HG03520 (cell line): ENCODE measurements around the gene AFF3.
"Not testable (repeated sequence)": the region's sequence is repeated elsewhere in the genome, so short reads cannot be mapped to it uniquely, and the experiment has no call there.

ENCODE experiments used
- ATAC-seq: cut with Tn5 transposase; IDR thresholded peaks from one replicate; pipeline ENCODE4 v1.9.1; 2021; ENCODE audit warnings: mild to moderate bottlenecking, moderate library complexity; ENCODE audit not compliant: unreplicated experiment

AFF3 gene

DNA sequence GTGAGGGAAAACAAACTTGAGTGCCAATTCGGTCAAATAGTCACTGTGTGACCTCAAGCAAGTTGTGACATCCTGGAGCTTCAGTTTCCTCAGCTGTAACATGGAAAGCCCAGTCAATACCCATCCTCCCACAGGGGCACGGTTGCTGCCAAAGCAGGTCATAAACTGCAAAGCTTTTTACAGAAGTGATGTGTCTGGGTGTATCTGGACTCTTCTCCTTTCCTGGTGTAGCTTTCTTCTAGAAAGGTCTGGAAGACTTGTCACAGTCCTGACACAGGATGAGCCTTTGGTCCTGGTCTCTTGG is 4.2 kb upstream of the AFF3 start:
- no peak for ATAC-seq

DNA sequence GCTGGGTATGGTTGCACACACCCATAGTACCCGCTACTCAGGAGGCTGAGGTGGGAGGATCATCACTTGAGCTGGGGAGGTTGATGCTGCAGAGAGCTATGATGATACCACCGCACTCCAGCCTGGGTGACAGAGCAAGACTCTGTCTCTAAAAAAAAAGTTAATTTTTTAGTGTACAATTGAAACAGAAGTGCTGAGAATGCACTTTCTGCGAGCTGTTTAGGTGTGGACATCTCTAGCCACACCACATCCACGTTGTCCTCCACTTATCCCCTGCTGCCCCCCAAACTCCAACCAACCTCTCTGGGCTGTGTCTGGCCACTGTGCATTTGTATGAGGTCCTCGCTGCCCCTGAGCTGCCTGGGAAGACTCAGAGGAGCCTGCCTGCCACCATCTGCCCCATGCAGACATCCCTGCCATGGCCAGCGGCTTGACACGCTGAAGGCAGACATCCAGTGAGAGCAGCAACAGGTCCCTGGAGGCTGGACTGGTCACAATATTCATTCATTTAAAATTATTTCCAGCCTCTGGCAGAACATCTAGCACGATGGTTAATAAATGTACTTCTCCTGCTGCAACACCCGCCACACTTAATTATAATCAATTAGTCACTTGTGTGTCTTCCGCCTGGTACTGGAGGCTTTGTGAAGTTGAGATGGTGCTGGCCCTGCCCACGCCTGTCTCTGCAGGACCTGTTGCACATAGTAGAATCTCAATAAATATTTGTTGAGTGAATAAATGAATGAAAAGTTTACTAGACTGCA is 3.7 kb upstream of the AFF3 start:
- ATAC-seq: no peak

DNA sequence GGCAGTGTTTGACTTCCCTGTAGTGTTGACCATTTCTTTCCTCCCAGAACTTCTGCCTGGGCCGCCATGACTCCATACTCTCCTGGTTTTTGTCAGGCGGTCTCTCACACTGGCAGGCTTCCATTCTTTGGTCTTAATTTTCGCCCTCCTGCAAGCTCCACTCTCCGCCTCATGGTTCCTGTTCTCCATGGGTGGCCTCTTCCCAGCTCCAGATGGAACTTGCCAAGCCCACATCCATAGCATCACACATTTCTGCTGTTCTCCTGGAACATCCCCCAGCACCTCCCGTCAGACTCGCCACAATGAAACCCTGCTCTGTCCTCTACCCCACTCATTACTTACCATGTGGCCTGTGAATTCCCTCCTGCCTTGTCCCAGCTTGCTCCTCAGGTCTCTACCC is 896 bp upstream of the AFF3 start:
- ATAC-seq: no peak

DNA sequence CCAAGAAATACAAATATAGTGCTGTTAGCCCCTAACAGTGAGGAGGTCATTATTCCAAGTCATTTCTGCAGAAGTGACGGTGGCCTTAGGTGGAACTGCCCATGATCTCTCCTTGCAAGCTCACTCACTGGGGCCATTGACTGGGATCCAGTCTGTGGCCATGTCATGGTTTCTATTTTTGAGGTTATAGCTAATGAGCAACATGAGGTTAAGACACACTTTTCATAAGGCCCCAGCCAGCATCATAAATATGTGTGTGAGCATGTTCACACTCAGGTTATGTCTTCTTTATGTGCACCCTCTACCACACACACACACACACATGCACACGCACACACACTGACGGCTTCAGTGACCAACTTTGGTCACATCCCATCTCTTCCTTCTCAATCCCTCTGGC is 484 bp downstream of the AFF3 start:
- no peak for ATAC-seq

DNA sequence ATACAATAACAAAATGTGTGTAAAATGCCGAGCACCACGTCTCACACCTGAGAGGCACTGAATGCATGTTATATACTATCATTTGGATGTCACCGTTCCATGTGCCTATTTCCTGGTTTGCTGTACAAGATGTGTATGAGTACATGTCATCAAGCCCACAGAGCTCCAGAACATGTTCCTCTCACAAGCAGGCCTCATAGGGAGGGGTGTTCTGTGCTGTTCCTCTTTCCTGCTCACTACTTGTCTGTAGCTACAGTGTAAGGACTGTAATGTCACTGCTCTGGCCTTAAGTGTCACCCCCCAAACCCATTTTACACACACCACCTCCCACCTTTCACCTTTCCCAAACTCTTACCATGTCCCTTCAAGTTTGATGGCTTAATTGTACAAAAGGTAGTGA is 1.8 kb downstream of the AFF3 start:
- no peak for ATAC-seq

DNA sequence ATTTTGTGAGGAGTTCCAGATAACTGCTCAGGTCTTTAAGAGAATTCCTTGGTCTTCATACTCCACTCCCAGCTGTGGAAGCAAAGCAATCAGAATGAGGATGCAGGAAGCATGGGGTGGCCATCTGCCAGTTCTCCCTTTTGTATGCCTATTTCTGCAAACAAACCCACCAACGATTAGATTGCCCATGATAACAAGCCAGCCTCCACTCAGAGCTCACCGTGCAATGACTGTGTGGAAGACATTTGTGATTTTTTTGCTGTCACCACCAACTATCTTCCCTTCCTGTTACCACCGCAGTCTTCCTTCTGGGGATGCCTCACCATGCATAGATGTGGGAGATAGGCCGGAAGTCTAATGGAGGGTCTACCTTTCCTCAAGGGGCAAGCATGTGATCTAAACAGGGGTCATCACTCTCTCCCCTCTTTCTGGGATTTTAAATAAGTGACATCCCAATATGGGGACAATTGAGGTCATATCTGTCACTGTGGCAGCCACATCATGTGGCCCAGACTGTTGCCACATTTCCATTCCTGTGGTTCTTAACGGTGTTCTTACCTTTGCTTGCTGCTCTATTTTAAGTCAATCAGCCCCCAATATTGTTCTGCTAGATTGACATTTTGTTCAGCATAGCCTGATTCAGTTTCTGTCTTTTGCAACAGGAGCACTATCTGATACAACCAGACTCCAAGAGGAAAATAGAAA is 4.4 kb downstream of the AFF3 start:
- no peak for ATAC-seq

DNA sequence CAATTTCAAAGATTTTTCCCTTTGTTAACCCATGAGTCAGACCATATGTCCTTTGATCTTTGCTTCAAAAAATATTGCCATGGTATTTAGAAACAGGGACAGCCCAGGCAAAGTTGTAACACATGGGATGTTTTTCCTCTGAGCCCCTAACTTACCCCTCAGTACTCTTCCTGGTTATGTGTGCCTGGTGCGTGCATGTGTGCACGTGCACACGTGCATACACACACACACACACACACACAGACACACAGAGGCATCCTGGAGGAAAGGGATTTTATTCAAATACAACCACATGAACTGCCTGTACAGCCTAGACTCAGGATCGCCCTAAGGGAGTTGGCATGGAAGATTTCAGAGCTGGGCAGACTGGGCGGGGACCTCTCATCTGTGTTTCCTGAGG is 5.1 kb downstream of the AFF3 start:
- ATAC-seq: no peak

DNA sequence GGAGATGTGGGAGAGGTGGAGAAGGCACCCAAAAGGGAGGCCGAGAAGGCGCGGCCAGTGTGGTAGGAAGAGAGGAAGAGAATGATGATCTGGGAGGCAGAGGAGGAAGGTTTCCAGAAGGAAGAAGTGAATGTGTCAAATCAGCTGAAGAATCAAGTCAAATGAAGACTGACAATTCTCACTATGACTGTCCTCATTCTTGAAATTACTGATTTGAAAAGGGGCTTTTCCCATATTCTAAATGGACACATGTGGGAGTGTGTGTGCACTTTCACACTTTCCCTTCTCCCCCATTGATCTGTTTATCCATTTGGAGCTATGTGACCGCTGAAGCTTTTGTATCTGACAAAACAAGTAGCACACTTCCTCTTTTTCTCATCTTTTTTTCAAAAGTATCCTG is 6.1 kb downstream of the AFF3 start:
- no peak for ATAC-seq

DNA sequence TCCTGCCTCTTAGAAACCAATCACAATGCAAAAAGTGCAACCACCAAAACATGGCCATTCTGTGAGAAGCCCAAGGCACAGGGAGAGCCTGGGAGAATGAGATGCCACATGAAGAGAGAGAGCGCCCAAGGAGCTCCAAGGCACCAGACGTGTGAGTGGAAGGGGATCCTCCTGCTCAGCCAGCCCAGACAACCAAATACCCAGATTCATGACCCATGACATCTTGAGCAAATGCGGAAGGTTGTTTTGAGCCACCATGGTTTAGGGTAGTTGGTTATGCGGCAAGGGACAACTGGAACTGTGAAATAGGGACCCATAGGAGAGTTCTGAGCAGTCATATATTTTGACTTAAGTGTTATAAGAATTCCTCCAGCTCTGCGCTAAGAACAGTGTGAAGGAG is 7.0 kb downstream of the AFF3 start:
- ATAC-seq: no peak

DNA sequence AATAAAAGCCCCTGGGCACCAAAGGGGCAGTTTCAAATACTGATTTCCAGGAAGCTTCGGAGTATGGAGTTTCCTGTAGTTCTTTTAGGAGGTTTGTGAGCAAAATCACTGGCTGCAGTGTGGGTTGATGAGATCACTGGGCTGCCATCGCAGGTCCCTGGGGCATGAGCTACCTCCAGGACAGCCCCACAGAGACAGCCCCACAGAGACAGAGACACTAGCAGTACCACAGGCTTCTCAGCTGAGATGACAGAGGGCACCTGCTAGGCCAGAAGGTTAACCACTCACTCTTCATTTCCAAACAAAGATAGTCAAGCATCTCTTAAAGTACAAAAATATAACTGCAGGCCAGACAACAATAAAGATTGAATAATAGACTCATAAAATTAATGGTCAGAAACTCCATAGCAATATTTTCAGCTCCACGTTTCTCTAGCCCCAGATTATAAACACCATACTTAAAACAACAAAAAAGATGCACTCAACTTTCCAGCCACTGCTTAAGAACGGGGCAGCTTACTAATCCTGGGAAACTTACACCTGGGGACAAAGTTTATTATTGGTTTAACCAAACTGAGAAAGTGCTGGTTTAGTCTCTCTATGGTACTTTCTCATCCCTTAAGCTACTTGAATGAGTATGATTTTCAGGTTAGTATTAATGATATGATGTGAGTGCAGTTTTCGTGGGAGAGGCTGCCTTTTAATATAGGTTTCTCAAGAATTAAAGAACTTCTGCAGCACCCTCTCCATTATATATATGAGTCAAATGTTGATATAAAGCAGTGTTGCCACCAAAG is 11.6 kb downstream of the AFF3 start:
- no peak for ATAC-seq

DNA sequence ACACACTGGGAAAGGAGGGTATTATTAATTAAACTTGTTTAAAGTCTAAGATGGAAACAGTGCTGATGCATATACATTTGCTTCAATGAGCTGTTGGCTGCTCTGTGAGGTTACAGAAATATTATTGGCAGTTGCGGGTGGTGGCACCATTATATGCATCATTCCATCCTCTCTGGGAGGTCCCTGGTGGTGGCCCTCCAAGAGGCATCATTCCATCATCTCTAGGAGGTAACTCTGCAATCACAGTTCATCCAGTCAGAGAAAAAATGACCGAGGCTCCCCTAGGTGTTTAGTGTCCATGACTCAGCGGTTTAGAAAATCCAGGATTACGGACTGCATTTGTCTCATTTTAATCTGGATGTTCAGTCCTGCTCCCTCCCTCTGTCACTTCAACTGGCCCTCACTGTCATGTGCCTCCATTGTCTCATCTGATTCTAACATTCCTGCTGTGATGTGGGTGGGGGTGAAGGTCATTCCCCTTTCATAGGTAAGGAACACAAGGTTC is 15.4 kb downstream of the AFF3 start:
- ATAC-seq: no peak

DNA sequence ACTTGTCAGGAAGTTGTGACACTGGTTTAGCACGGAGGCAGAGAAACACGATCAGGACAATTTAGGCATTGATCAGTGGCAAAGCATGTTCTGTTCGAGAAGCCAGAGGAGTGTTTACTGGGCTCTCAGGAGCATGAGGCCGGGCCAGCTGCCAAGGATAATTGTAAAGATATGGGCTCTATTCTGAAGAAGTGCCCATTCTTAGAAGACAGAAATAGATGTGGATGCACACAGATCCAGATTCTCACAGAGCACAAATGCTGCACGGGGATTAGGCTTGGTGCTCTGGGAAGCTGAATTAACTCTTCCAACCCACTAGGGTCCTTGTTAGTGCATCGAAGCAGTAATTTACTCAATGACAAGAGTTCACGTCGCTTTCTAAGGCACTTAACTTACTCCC is 16.2 kb downstream of the AFF3 start:
- ATAC-seq: no peak

DNA sequence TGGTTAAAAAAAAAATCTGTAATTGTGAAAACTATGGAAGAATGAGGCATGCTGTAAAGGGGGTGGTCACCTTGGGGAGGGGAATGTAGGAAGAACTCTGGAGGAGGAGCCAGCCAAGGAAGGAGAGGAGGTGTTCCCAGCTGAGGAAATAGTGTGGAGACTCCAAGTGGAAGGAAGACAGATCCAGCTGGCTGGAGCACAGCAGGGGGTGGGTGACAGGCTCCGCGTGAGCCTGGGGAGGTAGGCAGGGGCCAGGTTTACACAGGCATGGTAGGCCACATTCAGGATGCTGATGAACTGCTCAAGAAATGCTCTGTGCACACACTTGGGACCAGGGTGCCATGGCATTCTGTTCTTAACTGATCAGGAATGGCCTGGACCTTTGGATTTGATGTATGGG is 16.8 kb downstream of the AFF3 start:
- no peak for ATAC-seq

DNA sequence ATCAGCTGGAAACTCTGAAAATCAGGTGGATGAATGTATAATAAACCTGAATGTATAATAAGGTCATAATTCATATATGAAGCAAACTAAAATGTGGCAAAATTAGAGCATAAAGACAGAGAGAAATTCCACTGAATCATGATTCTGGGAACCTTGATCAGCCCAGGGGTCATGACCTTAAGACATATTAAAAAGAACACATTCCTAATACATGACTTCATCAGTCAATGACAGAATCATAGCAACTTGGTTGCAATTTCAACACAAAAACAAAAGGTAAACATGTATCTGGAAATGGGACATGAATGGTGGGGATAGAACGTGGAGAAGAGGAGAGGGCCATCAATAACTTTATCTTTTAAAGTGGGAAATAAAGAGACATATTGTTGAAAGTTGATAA is 17.6 kb downstream of the AFF3 start:
- no peak for ATAC-seq

DNA sequence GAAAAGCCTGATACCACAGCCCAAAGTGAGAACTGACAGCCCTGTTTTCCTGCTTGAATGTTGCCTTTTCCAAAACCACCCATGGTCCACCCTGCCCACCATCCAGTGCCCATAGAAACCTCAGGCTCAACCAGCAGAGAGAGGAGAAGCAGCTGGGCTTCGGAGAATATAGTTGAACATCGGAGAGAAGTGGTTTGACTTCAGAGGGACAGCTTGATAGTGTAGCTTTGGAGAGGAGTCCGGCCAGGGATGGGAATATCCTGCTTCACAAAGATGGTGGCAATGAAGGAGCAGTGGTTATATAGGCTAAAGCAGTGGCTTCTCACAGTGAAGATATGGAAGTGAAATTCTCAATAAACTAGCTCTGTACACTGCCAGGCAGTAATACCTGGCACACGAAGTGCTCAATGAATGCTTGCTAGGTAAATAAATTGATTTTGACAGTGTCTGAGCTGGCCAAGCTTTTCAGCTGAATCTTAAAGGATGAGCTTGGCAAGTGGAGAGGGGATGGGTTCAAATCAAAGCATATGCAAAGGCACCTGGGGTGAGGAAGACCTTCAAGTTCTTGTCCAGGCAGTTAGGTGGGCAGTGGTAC is 21.2 kb downstream of the AFF3 start:
- no peak for ATAC-seq

DNA sequence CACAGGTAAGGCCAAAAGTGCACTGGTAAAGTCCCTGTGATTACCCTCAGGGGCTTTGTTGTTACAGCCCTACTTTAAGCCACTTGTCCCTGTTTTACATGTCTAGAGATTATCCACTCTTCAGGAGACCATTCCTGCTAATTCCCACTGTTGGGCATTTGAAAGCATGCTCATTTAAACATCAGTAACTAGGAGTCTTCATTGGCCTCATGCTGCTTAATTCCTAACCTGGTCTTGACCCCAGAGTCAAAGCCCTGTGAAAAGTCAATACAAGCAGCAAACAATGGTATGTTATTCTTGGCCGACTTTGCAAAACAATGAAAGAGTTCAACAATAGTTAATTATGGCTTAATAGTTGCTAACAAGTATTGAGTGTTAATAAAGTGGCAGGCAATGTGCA is 23.2 kb downstream of the AFF3 start:
- no peak for ATAC-seq

DNA sequence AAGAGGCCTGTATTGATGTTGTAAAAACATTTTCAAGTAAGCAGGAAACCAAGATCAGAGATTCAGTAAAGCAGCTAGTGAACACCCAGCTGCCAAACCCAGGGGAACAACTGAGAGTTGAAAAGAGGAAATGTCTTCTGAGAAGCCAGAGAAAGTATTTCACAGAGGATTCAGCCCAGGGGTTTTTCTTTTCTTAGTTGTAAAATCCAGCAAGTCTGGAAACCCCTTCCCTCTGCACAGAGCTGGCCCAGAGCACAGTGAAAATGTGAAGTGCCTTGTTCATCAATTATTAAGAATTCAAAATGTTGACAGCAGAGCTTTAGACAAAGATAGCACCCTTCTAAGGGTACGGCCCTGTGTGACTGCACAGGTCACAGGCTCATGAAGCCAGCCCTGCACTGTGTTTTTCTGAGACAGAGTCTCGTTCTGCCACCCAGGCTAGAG is 28.4 kb downstream of the AFF3 start:
- ATAC-seq: peak; percentile 72

DNA sequence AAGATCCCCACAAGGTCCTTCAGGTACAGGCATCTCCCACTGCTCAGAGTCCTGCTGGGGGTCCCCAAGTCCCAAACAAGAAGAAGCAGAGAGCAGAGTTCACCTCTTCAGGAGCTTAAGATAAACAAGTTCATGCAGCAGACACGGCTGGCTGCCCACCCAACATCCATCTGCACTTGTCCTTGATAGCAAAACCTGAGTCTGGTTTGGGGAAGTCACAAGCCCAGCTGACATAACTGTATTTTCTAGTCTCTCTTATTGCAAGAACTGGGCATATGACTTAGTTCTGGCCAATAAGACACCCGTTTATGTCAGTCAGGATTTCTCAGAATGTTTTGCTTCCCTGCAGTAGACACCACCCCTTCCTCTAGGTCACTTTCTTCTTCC is 31.8 kb downstream of the AFF3 start:
- ATAC-seq: no peak

DNA sequence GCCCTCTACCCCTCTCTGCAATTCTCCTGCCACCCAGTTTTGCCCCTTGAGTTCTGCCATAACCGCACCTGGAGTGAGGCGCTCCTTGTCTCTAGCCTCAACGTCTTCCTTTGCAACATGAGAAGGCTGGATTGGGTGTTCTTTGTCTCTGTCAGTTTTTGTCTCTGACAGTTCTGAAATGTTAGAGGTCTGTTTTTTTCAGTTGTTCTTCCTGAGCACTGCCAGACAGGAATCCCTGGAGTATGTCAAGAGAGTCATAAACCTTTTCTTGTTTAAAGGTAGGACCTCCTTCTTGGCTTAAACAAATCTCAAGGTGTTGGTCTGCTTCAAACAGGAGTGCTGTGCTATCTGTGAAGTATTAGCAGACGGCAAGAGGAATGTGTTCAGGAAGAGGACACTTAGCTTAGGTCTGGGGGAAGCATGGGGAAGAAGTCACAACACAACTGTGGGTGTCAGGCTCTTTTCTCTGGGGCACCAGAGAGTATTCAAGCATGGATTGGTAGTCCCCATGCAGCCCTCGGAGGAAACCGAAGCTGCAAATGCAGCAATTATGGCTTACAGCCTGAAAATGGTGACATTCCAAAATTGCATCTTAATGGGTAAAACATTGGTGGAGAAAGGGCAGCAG is 32.3 kb downstream of the AFF3 start:
- no peak for ATAC-seq

DNA sequence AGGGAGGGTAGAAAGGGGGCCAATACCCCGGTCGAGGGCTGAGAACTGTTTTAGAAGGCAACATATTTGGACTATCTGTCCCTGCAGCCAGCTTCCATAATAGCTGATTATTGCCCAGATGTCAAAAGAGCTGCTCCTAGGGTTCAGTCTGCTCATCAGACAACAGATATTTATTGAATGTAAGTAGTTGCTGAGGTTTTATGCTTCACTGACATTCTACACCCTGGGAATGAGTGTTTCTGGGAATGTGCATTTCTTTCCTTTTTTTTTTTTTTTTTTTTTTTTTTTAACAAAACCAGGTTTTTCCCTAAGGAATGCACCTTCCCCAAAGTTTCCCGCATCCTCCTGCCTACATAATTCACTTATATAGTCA is 33.8 kb downstream of the AFF3 start:
- ATAC-seq: not testable (repeated sequence)
